Upper lobe of left lung (tissue), 4 donors: ENCODE results near the gene PECR.

Experiments used
- POLR2A ChIP-seq, 4 donors: fragments of 450-650 bp; IDR thresholded peaks; one replicate each; pipeline ENCODE4 v1.5.1; 2016 to 2017; ENCODE audit warnings: antibody characterized with exemption in 4 of 4, mild to moderate bottlenecking in 2 of 4
- TF ChIP-seq, protein P1 (sequence below), 6 experiments: fragments of 450-650 bp in 4 of 6; fragments of 200-600 bp in 2 of 6; sonication (generic) in 2 of 6; IDR thresholded peaks; one replicate each; pipeline ENCODE4 v1.5.1; 2016 to 2019; ENCODE audit warnings: antibody characterized with exemption in 6 of 6

DNA sequence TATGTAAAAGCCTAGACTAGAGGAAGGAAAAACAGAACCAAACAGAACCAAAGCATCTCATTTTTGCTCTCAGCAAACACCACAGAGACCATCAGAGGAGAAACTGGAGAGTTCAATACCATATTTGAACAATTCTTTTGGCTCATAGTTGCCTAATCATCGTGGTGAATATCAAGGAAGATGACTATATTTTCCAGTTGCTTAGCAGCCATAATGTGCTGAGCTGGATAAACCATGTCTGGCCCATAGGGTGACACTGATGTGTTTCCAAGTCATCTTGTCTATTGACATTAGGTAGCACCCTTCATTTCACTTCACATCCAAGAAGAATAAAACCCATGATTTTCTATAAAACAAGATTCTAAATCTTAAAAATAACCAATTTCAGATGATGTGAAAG lies 21.6 kb upstream of the PECR start:
- TF ChIP-seq, protein P1, sequence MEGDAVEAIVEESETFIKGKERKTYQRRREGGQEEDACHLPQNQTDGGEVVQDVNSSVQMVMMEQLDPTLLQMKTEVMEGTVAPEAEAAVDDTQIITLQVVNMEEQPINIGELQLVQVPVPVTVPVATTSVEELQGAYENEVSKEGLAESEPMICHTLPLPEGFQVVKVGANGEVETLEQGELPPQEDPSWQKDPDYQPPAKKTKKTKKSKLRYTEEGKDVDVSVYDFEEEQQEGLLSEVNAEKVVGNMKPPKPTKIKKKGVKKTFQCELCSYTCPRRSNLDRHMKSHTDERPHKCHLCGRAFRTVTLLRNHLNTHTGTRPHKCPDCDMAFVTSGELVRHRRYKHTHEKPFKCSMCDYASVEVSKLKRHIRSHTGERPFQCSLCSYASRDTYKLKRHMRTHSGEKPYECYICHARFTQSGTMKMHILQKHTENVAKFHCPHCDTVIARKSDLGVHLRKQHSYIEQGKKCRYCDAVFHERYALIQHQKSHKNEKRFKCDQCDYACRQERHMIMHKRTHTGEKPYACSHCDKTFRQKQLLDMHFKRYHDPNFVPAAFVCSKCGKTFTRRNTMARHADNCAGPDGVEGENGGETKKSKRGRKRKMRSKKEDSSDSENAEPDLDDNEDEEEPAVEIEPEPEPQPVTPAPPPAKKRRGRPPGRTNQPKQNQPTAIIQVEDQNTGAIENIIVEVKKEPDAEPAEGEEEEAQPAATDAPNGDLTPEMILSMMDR (IDR thresholded peaks at IDR 0.05), result no peak
- no peak for TF ChIP-seq POLR2A (IDR thresholded peaks at IDR 0.05)
